Cardiac fibroblast (primary cell): ENCODE measurements around the gene CD3E.

Source experiments
- DNase-seq, 2 donors: peaks; one replicate each; pipeline versions ENCODE4 v3.0.0 to v3.0.0-alpha.2; 2010; ENCODE audit warnings: low read depth in 2 of 2
- H3K4me3 ChIP-seq, 2 donors: replicated peaks in 1 of 2; 1 replicate in 1 of 2; 2 replicates in 1 of 2; pipeline ENCODE4 v1.5.1; 2011; ENCODE audit warnings: low read depth in 2 of 2, low read length in 2 of 2, mild to moderate bottlenecking in 2 of 2, moderate library complexity in 1 of 2
- CTCF ChIP-seq: IDR thresholded peaks from one replicate; pipeline ENCODE4 v1.5.1; 2011; ENCODE audit warnings: low read depth, mild to moderate bottlenecking, low read length, inconsistent platforms

Gene CD3E

GRCh38 chr11:118311518-118311917 is 7.0 kb downstream of the CD3E start:
- TF ChIP-seq CTCF, result no peak
- H3K4me3 ChIP-seq, result no peak overlapping the region
- DNase-seq, result no peak

GRCh38 chr11:118312328-118312727 is 7.8 kb downstream of the CD3E start:
- TF ChIP-seq CTCF, result no peak
- no peak for DNase-seq
- no peak overlapping the region for H3K4me3 ChIP-seq

GRCh38 chr11:118313242-118313641 is 8.7 kb downstream of the CD3E start:
- no peak overlapping the region for H3K4me3 ChIP-seq
- TF ChIP-seq CTCF, result no peak
- DNase-seq, result peak in 1 of 2 donors; percentile 10

- DNase-seq, result no peak
- no peak for TF ChIP-seq CTCF
- H3K4me3 ChIP-seq, result no peak overlapping the region
These were observed 10.5 kb downstream of the CD3E start for GRCh38 chr11:118314988-118315411.

- no peak for DNase-seq
- no peak for TF ChIP-seq CTCF
- no peak overlapping the region for H3K4me3 ChIP-seq
These were observed 13.6 kb downstream of the CD3E start for GRCh38 chr11:118318124-118318523.

- DNase-seq, result no peak
- no peak overlapping the region for H3K4me3 ChIP-seq
- no peak for TF ChIP-seq CTCF
These were observed 14.2 kb downstream of the CD3E start for GRCh38 chr11:118318581-118319336.

GRCh38 chr11:118319337-118319707 is 14.8 kb downstream of the CD3E start:
- no peak for TF ChIP-seq CTCF
- DNase-seq, result no peak
- H3K4me3 ChIP-seq, result no peak overlapping the region
